Measurements from ENCODE around the gene CAPN5.

The CAPN5 gene

DNA sequence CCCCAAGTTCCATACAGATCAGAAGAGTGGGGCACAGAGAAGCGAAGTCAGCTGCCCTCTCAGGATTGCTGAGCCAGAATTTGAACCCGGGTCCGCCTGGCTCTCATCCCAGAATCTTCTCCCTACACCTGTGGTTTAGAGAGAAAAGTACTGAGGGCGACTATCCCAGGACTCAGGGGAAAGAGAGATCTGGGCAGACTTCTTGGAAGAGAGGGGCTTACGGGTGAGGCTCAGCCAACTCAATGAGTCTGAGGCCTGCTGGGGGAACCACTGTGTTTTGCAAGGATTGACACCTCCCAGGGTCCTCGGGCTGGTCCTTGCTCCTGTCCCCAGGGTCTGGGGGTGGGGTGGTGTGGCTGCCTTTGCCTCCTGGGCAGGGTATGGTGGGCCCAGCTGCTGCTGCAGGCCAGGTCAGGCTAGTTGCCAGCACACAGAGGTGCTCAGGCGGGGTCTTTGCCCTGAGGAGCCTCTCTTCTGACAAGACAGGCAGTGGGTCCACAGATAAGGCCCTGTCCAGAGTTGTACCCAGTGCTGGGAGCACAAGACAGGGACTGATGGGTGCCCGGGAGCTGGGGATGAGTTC lies 1.2 kb downstream of the CAPN5 start:
- DNase-seq = no peak

DNA sequence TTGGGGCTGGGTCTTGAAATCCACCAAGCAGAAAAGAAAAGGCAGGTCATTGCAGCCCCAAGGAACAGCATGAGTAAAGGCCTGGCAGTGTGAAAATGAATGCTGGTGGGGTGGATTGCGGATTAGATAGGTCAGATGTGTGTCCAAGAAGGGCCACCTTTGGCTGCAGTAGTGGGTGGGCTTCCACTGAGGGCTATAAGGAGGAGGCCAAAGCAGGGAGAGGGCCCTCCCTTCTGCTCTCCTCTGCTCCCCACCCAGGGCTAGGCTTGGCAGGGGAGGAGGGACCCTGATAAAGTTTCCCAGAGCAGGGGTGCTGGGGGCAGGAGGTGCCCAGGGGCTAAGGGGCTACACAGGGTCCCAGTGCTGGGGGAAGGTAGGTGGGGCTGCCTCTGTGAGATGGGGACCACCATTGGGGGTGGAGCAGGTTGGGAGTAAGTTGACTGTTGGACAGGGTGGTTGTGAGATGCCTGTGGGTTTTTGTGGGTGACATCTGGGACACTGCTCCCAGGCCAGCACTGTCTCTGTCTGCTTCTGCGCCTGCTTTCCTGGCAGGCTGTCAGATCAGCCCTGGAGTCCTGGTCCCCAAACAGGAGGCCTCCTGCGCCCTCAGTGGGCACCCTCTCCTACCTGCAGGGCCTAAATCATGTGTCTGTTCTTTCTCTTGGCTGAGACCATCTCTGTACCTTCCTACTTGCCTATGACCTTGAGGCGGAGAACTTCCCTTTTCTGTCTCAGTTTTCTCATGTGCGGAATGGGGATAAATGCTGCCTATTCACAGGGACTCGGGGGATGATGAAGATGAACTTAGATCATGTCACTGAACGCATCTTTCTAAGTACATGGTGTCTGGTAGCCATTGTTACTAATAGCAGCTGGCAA lies 1.9 kb downstream of the CAPN5 start:
- DNase-seq = no peak

DNA sequence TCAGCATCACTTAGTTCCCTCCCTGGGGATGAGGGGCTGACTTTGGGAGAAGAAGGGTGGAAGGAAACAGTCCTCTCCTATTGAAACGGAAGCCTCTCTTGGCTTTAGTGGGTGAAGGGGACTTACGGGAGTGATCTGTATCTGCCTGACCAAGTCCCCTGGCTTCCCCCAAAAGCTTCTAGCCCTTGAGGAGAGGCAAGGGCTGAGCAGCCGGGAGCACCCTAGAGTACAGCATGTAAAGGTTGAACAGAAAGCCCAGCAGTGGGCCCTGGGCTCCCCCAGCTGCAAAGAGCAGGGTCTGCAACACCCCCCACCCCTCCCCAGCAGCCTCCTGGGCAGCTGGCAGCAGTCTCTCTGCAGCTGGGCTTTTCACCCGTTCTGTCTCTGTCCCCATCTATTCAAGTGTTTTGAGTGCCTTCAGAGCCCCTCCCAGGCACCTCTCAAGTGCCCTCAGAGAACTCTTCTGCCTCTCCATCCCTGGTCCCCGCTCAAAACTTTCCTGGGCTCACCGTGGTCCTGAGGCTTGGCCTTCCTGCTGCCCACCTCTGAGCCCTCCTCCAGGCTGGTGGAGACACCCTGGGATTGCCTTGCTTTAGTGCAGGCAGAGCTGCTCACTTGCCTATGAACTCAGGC lies 2.7 kb downstream of the CAPN5 start:
- no peak for DNase-seq

DNA sequence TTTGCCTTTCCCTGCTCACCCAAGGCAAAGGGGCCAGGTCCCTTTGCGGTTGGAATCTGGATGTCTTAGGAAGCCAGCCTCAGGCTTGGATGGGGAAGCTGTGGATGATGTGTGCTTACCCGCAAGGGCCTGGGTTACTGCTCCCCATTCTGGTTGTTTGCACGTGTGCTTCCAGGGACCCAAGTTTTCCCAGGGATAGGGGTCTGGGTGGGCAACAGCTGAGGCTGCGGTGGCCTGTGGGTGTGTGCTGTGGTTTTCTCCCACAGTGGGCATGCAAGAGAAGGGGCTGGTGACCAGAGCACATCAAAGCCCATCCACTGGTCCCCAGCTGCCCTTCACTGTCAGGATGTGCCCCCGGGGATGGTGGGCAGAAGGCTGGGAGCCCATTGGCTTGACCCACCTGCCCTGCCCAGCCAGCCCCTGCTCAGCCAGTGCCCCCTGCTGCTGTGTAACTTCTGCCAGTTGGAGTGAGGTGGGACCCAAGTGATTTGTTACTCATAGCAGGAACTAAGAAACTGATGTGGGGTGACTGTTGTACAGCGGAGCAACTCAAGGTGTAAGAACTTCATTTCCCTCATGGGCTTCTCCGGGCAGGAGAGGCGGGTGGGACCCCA lies 3.3 kb downstream of the CAPN5 start:
- no peak for DNase-seq

DNA sequence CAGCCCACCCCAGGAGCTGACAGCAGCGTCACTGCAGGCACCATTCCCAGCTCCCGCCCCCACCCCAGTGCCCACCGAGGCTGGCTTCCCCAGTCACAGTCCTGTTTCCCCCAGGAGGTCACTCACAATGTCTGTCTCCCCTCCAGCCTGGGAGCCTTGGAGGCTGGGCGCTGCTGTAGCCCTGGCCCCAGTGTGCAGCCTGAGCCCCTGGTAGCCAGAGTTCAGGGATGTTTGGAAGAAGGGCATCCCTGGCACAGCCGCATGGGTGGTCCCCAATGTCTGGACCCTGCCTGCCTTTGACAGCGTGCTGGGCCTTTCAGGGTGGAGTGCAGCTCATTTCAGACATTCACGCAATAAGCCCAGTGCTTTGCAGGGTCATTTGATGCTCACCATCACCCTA lies 4.3 kb downstream of the CAPN5 start:
- DNase-seq = no peak

DNA sequence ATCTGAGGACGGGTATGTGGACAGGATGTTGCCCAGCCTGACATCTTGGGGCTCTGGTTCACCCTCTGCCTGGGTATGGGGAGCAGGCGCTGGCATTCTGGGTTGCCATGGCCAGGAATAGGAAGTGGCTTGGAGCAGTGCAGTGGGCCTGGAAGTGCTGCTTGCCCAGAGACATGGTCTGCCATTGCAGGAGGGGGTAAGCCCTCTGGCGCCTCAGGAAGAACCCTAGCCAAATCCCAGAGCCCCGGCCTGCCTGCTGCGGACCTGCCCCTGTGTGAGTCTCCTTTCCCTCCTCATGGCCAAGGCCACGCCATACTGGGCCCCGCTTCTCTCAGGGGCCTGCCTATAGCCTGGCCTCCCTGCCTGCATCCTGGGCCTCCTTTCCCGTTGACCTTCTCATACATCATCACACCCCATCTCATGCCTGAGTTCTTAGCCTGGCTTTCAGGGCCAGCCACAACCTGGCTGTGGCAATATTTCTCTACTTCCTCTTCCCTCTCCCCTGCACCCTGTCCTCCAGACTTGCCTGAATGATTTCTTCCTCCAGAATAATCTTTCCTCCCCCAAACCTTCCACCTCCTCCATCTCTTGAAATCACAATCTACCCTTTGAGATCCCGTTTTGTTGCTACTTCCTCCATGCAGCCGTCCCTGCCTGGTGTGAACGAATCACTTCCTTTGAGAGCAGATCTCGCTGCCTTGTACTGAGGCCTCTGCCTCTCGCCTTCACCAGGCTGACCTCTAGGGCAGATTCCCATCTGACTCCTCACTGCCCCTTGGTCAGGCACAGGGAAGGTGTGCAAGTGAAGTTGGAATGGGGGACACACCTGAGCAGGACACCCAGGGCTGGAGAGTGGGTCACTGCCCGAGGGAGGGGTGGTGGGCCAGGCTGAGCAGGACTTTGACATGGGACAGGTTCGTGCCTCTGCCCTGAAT lies 5.2 kb downstream of the CAPN5 start:
- no peak for DNase-seq

DNA sequence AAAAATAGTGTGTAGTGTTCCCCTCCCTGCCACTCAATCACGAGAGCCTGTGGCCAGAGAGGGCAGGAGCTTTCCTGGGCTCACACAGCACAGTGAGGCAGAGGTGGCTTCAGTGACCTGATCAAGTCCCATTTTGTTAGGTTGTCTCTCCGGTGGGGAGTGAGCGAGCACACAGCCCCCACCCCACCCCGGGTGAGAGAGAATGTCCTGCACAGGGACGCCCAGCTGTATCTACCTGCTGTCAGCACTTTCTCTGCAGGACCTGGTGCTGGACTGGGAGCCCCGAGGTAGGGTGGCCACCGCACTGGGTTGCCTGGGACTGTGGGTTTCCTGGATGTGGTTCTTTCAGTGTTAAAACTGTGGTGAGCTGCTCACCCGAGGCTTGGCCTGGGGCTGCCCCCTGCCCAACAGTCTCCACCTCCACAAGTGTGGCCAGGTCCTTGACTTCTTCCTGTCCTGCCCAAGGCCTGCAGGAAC lies 6.1 kb downstream of the CAPN5 start:
- no peak for DNase-seq

DNA sequence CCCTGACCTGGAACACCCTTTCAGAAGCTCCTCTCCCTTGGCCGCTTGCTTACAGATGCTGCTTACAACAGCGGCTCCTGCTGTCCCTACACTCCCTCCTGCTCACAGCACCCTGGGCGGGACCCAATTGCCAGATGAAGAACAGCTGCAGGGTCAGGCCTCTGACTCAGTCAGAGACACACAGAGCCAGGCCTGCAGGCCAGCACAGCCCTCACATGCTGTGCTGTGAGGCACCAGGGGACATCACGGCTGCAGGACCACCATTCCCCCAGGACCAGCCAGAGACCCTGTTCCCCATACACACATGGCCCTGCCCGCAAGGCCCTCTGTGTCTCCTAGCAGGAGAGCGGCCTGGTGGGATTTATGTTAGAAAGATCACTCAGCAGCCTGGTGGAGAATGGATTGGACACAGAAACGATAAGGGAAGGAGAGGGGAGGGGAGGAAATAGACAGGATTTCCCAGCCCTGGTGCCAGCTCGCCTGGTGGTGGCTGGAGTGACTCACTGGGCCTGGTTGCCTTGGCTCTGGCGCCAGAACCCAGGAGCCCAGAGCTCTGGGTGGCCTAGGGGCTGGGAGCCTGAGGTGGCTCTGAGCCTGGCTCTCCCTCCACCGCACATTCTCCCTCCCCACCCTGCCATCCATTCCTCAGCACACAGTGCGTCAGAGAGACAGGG lies 6.7 kb downstream of the CAPN5 start:
- DNase-seq = no peak

DNA sequence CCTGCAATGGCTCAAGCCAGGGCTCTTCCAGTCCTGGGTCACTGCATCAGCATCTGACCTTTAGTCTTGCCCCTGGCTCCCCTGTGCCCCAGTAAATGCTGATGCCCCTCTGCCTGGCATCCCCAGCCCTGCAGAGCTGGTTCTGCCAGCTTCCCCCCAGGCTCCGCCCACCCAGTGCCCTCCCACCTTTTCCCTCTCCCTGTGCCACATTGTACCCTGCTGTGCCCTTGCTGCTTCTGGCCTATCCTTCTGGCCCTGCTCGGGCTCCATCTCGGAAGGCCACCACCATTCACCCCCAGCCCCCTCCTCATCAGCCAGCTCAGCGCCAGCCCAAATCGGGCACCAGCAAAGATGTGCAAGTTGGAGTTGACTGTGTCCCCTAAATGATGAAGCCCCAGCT lies 7.4 kb downstream of the CAPN5 start:
- no peak for DNase-seq

DNA sequence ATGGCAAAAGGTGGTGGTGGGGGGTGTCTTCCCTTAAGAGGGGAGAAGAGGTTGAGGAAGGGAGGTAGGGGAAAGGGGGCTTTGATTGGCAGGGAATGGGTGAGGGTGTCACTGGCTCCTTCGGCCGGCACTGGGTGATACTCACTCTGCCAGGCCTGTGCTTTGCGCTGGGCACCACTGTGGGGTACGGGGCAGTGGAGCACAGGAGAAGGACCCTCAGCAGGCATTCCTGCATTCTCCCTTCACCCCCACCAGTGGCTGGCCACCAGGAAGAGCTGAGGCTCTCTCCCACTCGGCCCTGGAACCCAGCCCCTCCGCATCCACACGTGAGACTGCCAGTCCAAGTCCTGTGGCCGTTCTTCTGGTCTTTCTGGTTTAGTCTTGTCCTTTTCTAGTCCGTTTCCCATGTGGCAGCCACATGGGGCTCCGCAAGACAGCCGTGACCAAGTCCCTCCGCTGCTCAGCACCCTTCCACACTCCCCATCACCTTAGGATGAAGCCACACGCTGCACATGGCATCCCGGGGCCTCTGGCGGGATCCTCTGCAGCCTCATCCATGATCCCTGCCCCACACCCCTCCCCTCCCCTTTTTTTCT lies 8.0 kb downstream of the CAPN5 start:
- DNase-seq = no peak

DNA sequence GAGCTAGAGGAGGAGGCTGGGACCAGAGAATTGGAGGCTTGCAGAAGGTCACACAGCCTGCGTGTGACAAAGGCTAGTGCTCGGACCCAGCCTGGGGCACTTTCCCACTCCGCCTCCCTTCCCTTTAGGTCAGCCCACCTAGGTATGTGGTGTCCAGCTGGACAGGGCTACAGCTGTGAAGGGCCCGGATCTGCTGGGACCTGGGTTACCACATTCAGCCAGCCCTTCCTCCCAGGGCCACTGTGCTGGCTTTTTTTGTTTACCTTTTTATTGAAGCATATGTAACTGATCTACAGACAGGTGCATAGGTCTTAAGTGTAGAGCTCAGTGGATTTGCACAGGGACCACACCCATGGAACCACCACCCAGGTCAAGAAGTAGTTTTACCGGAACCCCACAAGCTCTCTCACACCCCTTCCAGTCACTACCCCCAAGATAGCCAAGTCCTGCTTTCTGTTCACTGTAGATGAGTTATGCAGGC lies 8.7 kb downstream of the CAPN5 start:
- DNase-seq = no peak

DNA sequence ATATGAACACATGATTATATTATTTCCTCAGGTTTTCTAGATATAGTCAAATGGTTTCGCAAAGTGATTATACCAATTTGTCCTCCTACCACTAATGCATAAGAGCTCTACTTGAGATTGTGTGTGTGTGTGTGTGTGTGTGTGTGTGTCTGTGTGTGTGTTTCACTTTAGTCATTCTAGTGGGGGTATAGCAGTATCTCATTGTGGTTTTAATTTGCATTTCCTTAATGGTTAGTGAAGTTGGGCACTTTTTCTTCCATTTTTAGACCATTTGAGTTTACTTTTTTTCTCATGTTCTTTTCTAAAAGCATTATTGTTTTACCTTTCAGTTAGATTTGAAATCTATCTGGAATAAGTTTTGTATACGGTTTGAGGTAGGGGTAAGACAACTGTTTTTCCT lies 12.9 kb downstream of the CAPN5 start:
- DNase-seq = no peak

DNA sequence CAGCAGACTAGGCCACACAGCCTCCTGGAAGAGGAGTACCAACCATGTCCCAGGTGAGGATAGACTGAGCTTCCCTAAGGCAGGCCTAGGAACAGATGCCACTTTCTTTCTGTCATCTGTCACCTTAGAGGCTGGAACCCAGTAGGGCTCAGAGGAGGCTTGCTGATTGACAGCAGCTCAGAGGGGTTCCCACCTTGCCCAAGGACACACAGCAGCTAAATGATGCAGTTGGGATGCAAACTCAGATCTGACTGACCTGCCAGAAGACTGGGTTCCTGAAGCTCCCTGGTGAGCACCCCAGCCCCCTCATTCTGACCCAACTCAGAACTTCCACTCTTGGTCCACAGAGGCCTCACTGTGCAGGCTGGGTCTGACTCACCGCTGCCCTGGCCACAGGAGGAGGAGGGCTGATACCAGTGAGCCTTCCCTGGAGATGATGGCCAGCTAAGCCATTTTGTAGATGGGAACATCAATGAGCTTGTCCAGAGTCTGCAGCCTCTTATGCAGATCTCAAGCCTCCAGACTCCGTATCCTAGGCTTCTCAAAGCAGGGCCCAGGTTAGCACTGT lies 14.0 kb downstream of the CAPN5 start:
- DNase-seq = no peak

DNA sequence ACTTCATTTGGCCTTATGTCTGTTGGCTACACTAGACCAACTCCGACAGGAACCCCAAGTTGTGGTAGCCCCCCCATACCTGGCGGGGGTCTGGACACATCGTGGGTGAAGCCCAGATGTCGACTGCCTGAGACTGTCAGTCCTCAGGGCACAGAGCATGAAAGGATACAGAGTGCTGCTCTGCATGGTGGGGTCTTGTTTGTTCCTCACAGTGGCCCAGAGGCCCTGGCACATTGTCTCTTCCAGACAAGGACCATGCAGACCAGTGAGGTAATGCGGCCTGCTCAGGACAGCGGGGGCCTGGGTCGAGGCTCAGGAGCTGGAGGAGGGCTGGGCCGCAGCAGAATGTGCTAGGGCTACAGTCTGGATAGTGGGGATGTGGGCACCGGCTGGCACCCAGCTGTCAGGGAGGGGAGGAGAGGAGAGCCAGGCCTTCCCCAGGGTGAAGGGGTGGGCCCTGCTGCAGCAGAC lies 14.6 kb downstream of the CAPN5 start:
- no peak for DNase-seq

DNA sequence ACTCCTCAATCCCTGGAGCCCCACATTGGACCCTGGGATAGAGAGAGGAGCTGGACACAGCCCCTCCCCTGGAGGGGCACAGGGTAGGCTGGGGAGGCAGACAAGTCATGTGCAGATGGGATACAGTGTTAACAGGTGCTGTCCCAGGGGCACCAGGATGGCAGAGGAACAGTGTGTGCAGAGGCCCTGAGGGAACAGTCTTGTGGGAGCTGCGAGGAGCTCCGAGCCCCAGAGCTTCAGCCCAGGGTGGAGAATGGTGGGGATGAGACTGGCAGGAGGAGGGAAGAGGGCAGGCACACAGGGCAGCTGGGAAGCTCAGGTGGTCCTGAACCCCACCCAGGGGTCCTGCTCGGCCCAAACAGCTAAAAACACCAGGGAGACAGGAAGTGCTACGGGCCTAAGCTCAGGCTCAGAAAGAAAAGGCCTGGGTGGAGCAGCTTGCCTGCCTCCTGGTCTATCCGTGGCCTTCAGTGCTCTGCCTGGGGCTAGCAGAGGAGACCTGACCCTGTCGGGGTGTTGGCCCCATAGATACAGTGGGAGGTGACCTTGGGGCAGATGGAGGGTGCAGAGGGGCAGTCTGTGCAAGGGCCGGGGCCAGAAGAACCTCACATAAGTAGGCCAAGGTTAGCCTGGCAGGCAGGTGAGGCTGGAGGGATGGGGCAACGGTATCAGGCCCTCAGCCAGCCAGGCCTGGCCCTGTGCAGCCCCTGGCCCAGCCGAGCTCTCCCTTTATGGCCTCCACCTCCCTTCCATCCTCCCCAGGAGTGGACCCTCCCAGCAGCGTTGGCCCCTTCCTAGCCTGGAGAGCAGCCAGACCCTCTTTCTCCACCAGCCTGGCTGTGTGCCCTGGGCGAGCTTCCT lies 15.4 kb downstream of the CAPN5 start:
- no peak for DNase-seq

DNA sequence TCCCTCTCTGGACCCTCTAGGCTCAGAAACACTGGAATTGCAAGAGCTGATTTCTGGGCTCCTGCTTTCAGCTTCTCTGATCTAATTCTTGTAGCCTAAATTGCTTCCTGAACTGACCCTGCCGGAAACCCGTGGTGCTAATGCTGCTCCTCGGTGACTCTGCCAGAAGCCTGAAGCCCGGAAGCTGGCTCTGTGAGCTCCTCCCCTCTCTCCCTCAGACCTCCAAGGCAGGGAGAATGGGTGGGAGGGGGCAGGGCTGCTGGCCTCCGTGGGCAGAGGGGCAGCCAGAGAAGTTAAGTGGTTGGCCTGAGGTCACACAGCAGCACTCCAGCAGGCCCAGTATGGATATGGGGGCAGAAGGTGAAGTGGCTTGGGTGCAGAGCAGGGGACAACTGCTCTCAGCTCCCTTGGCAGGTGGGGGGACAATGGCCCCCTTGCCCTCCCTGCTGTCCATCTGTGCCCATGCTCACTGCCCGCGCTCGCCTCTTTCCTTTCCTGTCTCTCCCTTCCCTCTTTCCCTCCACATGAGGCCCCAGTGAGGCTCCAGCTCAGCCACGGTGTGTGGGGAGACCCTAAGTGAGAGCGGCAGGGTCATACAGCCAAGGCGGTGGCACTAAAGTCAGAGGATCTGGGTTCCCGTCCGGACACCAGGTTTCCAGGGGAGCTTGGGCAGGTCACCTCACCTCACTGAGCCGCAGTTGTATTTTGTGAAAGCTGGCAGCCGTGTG lies 16.2 kb downstream of the CAPN5 start:
- peak; percentile 56 for DNase-seq

DNA sequence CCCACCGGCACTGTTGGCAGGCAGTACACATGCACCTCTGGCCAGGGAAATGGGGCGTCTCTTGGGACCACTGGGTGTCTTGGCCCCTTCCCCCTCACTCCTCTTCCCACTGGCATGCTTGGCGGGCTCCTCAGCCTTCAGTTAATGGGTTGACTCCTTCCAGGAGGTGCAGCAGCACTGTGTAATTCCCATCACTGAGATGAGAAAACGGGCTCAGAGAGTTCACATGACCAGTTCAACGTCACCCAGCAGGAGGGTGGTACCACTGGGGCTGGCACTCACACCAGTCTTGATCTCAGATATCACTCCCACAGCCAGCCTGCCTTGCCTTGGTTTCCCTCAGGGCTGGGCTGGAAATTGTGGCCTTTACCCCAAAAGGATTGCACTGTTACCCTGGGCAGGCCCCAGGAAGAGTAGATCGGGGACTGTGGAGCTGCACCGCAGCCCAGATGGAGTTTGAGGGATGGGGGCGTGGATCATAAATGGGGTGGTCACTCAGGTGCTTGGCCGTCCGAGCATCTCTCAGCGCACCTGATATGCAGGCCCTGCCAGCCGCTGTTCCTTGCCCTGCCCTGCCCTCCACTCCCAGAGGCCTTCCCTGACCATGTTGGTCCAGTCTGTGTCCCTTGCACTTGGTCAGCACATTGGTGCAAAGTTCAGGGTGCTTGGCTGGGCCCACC lies 16.9 kb downstream of the CAPN5 start:
- no peak for DNase-seq

DNA sequence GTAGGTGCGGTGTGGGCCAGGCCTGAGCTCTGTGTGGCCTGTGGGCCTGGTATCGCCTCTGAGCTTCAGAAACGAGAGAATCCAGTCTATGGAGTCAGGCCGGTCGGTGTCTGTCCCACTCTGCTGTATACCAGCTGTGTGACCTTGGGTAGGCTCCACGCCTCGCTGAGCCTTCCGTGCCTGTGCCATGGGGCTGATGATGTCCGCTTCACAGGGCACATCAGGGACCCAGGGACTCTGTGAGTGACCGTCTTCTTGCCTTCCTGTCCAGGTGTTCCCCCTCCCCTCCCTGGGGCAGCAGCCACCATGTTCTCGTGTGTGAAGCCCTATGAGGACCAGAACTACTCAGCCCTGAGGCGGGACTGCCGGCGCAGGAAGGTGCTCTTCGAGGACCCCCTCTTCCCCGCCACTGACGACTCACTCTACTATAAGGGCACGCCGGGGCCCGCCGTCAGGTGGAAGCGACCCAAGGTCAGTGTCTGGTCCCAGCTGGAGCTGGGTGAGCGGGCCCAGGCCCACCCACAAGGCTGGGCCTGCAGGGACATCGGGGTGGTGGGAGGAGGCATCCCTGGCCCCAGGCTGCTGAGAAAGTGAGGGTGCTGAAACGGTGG lies 17.9 kb downstream of the CAPN5 start:
- DNase-seq = no peak
